ENCODE measurements around the gene PPP1R3F. TPM values are rescaled to one million over a fixed set of nuclear protein-coding genes. Genes with fewer than 3 reads are reported as not detected.

PPP1R3F gene
- polyA plus RNA-seq, 3 donors, result 2.4 to 3.1 (median 2.8) TPM

DNA sequence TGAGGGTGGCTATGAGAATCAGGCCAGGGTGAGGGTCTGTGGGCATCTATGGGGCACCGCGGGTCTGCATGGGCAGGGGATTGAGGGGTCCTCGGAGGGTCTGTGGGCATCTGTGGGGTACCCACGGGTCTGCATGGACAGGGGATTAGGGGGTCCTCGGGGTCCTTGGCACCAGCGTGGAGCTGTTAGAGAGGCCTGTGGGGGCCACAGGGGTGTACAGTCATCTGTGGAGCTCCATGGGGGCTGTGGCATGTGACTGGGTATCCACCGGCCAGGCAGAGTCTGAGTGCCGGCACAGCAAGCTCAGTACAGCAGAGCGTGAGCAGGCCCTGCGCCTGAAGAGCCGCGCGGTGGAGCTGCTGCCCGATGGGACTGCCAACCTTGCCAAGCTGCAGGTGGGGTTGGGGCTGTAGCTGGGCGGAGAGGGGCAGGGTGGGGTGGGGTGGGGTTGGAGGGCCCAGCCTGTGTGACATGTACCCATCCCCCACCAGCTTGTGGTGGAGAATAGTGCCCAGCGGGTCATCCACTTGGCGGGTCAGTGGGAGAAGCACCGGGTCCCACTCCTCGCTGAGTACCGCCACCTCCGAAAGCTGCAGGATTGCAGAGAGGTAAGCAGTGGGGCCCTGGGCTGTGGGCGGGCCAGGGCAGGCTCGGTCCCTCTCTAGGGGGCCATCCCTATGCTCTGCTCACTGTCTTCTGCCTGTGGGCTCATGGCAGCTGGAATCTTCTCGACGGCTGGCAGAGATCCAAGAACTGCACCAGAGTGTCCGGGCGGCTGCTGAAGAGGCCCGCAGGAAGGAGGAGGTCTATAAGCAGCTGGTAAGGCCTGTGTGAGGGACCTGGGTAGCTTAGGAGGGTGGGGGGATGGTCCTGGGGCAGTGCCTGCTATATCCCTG, 21.4 kb upstream of the PPP1R3F start:
- no peak overlapping the region for H3K27ac ChIP-seq (ENCODE audit: low read depth, low read length)
- WGBS, 3 donors, result 72 to 87% (median 87%) methylated on average over 10 to 28 of the region's 28 CpGs

DNA sequence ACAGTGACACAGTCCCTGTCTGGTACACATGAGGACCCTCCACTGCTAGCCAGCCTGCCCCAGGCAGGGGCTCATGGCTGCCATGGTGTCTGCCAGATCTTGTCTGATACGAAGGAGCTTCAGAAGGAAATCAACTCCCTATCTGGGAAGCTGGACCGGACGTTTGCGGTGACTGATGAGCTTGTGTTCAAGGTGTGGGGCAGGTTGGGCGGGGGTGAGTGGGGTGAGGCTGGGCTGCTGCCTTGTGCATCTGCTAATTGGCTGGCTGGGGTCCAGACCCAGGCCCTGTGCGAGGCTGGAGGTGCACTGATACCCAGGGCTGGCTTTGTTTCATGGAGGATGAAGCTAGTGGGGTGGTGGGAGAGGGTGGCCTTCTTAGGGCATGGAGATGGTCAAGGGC, 20.5 kb upstream of the PPP1R3F start:
- H3K27ac ChIP-seq (ENCODE audit: low read depth, low read length), result no peak overlapping the region
- WGBS, 3 donors, result 82 to 96% (median 89%) methylated on average over 6 of the region's 6 CpGs

DNA sequence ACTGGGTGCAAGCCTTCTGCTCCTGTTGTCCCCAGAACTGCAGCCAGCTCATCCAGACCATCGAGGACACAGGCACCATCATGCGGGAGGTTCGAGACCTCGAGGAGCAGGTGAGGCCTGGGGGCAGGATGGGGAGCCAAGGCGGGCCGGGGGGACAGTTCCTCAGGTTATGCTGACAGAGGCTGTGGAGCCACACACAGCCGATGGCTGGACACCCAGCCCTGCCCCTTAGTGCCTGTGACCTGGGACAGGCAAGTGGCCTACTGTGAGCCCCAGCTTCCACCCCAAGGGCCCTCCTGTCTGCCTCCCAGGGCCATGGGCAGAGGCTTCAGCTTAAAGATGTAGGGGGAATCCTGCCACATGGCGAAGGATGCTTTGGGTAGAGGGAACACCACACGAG, 20.0 kb upstream of the PPP1R3F start:
- no peak overlapping the region for H3K27ac ChIP-seq (ENCODE audit: low read depth, low read length)

DNA sequence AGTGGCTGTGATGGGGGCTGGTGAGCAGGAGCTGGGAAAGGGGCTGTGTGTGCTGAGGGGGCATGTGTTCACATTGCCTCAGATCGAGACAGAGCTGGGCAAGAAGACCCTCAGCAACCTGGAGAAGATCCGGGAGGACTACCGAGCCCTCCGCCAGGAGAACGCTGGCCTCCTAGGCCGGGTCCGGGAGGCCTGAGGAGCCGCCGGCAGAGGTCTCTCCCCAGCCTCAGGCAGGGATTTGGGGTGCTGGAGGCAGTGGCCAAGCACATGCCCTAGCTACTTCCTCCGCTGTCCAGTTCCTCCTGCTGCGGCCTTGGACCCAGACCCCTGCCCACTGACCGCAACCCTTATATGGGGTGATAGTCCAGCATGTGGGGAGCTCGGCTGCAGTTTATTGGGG, 19.5 kb upstream of the PPP1R3F start:
- 88 to 95% (median 94%) methylated on average over 4 to 13 of the region's 13 CpGs for WGBS, 3 donors
- no peak overlapping the region for H3K27ac ChIP-seq (ENCODE audit: low read depth, low read length)

More for the DNA sequence above, 20.0 kb upstream of the PPP1R3F start:
- WGBS, 3 donors, result 88 to 94% (median 93%) methylated on average over 5 to 9 of the region's 9 CpGs

DNA sequence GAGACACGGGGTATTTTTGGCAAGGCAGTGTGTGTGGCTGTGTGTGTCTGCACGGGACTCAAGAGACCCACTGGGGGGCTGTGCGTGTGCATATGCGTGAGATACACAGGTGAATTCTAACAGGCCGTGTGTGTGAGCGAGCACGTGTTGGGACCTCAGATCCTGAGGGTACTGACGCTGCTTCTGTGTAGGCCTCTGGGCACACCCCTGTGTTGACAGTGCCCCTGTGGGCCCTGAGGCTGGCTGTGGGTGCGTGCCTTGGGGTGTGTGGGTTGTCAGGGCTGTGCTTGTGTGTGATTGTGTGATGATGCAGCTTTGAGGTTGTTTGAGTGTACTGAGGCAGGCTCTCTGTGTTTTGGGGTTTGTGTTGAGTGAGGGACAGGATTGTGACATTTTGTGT, 19.0 kb upstream of the PPP1R3F start:
- WGBS, 3 donors, result 83 to 95% (median 91%) methylated on average over 6 to 9 of the region's 9 CpGs
- H3K27ac ChIP-seq (ENCODE audit: low read depth, low read length), result no peak overlapping the region

DNA sequence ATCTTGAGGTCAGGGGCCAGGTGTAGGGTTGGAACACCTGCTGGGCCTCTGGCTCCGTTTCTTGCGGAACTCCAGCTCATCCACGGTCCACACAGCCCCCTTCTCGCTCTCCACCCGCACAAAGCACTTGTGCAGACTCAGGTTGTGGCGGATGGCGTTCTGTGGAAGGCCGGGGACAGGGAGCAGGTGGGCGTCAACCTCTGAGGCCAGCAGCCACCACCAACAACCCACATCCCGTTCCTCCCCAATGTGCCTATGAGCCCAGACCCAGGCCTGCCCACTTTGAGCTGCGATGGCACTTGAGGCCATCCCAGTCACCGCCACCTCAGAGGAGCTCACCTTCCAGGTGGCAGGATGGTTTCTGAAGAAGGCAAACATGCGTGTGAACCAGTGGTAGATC, 18.3 kb upstream of the PPP1R3F start:
- WGBS, 3 donors, result 89 to 93% (median 93%) methylated on average over 13 of the region's 13 CpGs

DNA sequence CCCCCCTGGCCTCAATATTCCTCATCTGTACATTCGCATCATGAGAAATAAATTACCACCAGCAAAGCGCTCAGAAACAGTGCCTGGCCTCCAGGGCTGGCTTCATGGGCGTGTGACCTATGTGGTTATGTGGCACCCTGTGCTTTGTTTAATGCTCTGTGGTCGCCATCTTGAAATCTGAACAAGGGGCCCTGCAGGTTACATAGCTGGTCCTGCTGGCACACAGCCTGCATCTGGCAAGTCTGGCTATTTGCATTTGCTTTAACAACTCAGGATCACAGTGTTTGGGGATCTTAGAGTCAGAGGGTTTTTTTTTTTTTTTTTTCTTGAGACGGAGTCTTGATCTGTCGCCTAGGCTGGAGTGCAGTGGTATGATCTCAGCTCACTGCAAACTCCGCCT, 15.0 kb upstream of the PPP1R3F start:
- 82 to 93% (median 84%) methylated on average over 7 of the region's 7 CpGs for WGBS, 3 donors
- no peak overlapping the region for H3K27ac ChIP-seq (ENCODE audit: low read depth, low read length)

More for the DNA sequence above, 18.3 kb upstream of the PPP1R3F start:
- H3K27ac ChIP-seq (ENCODE audit: low read depth, low read length), result no peak overlapping the region

DNA sequence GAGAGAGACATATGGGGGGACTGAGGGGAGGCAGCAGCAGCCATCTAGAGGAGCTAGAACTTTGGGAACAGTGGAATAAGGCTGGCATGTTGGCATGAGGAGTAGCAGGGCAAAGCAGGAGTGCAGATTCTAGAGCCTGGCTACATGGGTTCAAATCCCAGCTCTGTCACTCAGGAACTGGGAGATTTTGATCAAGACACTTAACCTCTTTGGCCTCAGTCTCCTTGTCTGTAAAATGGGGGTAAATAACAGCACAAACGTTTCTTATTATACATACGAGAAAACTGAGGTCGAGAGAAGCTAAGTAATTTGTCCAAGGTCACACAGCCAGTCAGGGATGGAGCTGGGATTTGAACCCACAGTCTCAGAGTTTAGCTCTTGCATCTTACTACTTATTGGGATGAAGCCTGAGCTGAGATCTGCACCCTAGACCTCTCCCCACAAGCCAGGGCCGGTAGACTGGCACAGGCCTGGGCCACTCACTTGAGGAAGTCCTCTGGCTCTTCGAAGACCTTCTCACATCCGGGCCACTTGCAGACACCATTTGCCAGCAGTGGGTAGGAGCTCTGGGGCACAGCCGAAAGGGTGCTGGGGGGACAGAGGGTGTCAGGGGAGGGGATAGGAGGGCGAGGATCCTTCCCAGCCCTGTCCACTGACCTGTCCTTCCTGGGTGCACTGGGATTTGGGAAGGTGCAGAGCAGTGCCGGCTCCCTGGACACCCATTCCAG, 13.2 kb upstream of the PPP1R3F start:
- H3K27ac ChIP-seq (ENCODE audit: low read depth, low read length), result no peak overlapping the region
- WGBS, 3 donors, result 80 to 83% (median 81%) methylated on average over 8 to 9 of the region's 9 CpGs

DNA sequence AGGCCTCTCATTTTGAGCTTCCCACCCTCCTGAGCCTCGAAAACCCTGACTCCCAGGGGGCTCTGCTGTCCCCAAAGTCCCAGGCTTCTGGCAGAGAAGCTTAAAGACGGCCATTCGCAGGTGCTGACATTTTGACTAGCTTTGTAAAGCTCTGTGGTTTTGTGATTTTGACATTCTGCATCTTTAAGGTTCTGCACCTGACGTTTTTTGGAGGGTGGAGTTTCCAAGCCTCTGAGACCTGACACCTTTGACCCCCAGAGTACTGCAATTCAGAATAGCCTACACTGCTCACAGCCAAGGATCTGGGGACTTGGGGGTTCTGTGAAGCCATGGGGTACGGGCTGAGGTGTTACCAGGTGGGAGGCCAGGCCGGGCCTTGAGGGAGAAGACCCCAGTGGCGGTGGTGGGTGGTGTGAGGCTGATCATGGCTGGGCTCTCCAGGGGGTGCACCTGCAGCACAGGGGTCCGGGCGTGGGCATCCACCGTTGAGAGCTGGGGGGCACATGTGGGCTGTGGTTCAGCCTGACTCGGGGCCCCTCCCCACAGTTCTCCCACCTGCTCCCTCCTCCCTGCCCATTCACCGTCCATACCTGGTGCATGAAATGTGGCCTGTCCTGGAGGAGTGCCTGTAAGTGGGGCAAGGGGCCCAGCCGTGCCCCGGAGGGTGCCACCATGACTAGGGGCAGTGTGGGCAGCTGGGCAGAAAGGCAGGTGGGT, 12.4 kb upstream of the PPP1R3F start:
- 73 to 88% (median 78%) methylated on average over 10 to 14 of the region's 14 CpGs for WGBS, 3 donors
- H3K27ac ChIP-seq (ENCODE audit: low read depth, low read length), result no peak overlapping the region

DNA sequence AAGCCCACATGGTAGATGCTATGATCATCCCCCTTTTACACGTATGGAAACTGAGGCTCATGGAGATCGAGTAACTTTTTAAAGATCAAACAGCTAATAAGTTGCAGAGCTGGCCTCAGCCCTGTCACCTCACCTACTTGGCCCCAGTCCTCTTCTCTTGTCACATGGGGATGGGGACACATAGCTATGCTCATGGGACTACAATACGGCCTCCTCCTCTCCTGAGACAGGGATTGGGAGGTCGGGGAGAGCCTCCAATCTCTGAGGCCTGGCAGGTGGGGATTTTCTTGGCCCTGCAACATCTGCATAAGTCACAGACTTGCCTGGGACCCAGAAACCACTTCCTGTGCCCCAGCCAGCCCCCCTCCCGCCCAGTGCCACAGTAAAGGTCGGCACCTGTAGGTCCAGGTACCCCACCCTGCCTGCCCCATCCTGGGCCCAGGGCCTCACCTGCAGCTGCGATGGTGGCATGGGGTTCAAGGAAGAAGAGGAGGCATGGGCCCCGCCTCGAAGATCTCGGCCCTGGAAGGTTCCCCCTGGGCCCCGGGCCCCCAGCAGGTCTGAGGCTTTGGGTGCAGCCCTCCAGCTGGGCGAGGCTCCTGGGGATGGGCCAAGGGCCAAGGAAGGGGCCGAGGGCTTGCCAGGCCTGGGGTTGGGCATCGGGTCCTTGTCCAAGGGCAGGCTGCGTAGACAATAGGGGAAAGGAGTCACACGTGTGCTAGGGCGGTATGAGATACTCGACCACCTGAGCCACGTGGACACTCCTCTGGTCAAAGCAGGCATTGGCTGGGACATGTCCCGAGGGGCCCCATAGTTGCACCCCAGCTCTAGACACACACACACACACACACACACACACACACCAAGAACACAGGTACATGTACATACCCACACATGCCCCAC, 11.5 kb upstream of the PPP1R3F start:
- 73 to 80% (median 76%) methylated on average over 12 to 20 of the region's 20 CpGs for WGBS, 3 donors
- H3K27ac ChIP-seq (ENCODE audit: low read depth, low read length), result no peak overlapping the region

DNA sequence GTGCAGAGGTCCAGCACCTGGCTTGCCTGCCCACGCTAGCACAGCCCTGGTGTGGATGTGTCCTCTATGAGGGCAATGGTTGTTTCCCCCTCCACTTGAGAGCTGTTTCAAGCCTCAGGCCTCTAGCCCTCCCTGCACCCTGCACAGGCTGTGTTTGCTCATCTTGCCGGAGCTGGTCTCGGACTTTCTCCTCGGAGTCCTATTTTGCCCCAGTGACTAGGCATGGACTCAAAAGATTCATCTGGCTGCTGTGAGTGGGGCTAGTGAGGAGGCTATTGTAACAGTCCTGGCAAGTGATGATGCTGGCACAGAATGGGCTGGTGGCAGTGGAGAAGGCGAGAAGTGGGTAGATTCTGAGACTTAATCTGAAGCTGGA, 10.9 kb upstream of the PPP1R3F start:
- H3K27ac ChIP-seq (ENCODE audit: low read depth, low read length), result no peak overlapping the region
- WGBS, 3 donors, result 83 to 89% (median 87%) methylated on average over 5 of the region's 5 CpGs

DNA sequence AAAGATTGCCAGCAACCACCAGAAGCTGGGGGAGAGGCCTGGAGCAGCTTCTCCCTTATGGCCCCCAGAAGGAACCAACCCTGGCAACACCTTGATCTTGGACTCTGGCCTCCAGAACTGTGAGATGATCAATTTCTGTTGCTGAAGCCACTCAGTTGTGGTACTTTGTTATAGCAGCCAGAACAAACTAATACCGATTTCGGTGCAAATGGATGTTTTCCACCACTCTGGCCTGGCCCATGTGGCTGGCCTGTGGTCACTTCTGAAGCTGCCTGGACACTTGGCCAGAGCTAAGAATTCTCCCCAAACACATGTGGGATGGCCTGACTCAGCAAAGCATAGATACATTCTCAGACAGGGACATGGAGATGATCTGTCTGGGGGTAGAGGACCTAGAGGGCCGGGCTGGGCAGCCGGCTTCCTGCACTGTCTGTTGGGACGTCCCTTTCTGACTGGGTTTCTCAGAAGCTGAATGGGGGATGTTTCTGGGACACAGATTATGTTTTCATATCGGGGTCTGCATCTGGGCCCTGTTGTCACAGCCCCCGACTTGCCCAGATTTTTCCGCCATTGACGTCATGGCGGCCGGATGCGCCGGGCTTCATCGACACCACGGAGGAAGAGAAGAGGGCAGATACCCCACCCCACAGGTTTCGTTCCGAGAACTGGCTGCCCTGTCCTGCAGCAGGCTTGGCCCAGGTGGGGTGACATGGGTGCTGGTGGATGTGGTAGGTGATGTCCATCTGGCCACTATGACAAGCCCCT, 9.2 kb upstream of the PPP1R3F start:
- 93 to 98% (median 95%) methylated on average over 15 to 17 of the region's 17 CpGs for WGBS, 3 donors
- H3K27ac ChIP-seq (ENCODE audit: low read depth, low read length), result no peak overlapping the region

DNA sequence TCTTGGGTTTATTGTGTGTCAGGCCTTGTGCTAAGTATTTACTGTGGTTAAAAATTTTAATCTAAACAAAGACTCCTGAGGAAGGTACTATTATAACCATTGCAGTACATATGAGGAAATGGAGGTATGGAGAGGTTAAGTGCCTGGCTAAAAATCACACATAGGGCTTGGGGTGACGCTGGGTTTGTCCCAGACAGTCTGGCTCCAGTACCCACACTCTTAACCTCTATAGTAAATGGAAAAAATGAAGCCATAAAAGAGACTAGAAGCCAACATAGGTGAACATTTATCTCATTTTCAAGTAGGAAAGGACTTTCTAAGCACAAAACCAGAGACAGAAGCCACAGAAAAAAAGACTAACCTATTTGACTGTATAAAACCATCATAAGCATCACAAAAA, 7.0 kb upstream of the PPP1R3F start:
- H3K27ac ChIP-seq (ENCODE audit: low read depth, low read length), result no peak overlapping the region
- WGBS, 3 donors, result 43 to 89% (median 66%) methylated on average over 1 of the region's 1 CpG

DNA sequence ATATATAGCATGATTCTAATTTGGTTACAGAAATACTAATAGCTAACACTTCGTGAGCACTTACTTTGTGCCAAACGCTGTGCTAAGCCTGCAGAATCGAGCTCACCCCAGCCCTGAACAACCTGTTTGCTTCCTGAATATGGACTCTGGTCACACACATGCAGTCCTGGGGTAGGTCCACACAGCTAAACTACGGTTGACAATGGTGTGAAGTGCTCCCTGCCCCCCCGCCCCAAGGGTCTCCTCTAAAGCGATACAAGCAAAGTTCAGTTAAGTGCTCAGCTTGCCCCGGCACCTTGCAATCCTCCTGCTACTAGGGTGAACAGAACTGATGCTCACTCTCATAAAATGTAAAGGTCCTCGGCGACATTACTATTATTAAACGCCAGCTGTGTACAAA, 6.0 kb upstream of the PPP1R3F start:
- H3K27ac ChIP-seq (ENCODE audit: low read depth, low read length), result no peak overlapping the region
- 76 to 89% (median 85%) methylated on average over 10 of the region's 10 CpGs for WGBS, 3 donors

DNA sequence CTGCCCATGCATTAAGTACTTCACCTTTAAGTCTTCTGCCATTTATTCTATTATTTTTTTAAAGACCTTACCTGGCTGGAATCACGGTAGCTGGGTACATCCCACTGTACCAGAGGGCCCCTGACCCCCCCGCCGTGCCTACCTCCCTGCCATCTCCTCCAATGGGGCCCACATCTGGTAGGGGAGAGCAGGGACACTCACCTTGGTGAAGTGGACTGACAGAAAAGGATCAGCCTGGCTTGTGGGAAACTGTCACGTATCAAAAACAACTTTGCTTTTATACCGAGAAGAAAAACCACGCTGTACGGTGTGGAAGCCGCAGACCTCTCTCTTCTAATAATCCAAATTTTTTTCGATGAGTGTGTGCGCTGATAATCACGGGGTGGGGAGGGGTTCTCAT, 5.1 kb upstream of the PPP1R3F start, which contains the start of gene FOXP3:
FOXP3 (minus strand) TSS at position 251 of the 400 bp plus-strand sequence. CDS start 6,205 bp downstream, outside the sequence.
- WGBS, 3 donors, result 82 to 92% (median 85%) methylated on average over 11 of the region's 11 CpGs
- no peak within 1 kb of the TSS for H3K27ac ChIP-seq (ENCODE audit: low read depth, low read length)

DNA sequence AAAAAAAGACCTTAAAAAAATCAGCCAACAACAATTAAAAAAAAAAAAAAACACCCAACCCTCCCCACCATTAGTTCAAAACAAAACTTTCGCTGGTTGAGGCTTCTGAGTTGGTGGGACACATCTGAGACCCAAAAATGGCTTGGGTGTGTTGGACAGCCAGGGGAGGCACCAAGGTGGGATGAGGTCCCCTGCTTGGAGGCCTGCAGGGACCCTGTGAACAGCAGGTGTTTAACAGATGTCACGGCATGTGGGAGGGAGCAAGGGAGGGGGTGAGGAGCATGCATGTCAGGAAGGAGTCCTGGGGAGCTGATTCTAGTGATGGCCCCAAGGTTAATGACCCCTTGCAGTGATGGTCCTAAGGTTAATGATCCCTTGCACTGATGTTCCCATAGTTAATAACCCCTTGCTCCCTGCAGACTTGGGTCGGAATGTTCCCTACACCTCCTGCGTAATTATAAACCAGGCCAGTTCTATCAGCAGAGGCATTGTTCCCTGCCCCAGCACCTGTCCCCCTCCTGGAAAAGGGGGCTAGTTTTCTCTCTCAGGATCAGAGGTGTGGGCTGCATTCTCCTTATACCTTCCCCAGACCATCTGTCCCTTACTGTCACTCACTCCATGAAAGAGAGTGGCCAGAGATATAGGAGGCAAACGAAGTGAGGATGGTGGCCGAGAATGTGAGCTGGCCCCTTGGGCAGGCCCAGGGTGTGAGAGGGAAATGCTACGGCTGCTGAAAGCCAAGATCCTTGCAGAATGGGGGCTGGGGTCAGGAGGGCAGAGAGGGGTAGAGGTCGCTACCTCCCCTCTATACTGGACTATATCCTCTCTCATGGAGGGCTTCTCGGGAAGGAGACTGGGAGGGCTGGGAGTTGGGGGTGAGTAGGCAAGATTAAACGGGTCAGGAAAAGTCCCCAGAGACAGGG, 2.8 kb upstream of the PPP1R3F start:
- no peak overlapping the region for H3K27ac ChIP-seq (ENCODE audit: low read depth, low read length)
- 75 to 87% (median 80%) methylated on average over 10 of the region's 10 CpGs for WGBS, 3 donors

All from adipose tissue (tissue), 3 donors.